Thyroid gland (tissue), 4 donors: ENCODE measurements around the gene ZNF678. TPM values are rescaled to one million over a fixed set of nuclear protein-coding genes. Genes with fewer than 3 reads are reported as not detected.

ENCODE experiments used
- DNase-seq, 2 donors: peaks; one replicate each; pipeline ENCODE4 v3.0.0-alpha.2; 2019
- H3K27ac ChIP-seq, 3 donors: fragments of 200-600 bp; sonication (generic); 1 replicate in 2 of 3; 2 replicates in 1 of 3; pipeline ENCODE4 v1.5.1; 2016 to 2019; ENCODE audit warnings: mild to moderate bottlenecking in 1 of 3, moderate library complexity in 1 of 3
- H3K27me3 ChIP-seq: fragments of 200-600 bp; sonication (generic); one replicate; pipeline ENCODE4 v1.5.1; 2019
- H3K36me3 ChIP-seq, 2 donors: fragments of 200-600 bp; sonication (generic); one replicate each; pipeline ENCODE4 v1.5.1; 2016 to 2019
- H3K4me1 ChIP-seq, 2 donors: fragments of 200-600 bp; sonication (generic); one replicate each; pipeline ENCODE4 v1.5.1; 2017 to 2019
- H3K4me3 ChIP-seq, 3 donors: fragments of 200-600 bp; sonication (generic); replicated peaks in 1 of 3; 1 replicate in 2 of 3; 2 replicates in 1 of 3; pipeline ENCODE4 v1.5.1; 2016; ENCODE audit warnings: mild to moderate bottlenecking in 1 of 3
- H3K9me3 ChIP-seq: fragments of 200-600 bp; sonication (generic); one replicate; pipeline ENCODE4 v1.5.1; 2017
- POLR2A ChIP-seq, 2 donors: fragments of 450-650 bp; IDR thresholded peaks; one replicate each; pipeline ENCODE4 v1.6.1; 2017; ENCODE audit warnings: antibody characterized with exemption in 2 of 2, mild to moderate bottlenecking in 2 of 2, moderate library complexity in 1 of 2
- WGBS, 2 donors: methylation state at CpG; one replicate each; pipeline ENCODE4 v1.1.5; 2017; 5-methylcytosine and 5-hydroxymethylcytosine counted together
- intact Hi-C: fragments of 100-400 bp; cut with DNase I; formaldehyde crosslinking; loops from one replicate; pipeline ENCODE4 v1.15.1; 2023
- total RNA-seq, 4 donors: library from RNA; depleted of rRNA; stranded (reverse); fragments of >200 nt; gene quantifications; one replicate each; pipeline ENCODE4 v1.2.3, GENCODE V29; 2016
- TF ChIP-seq, protein P1 (sequence below), 6 experiments: fragments of 200-600 bp in 3 of 6; fragments of 450-650 bp in 3 of 6; sonication (generic) in 3 of 6; IDR thresholded peaks; one replicate each; pipeline ENCODE4 v1.5.1; 2016 to 2019; ENCODE audit warnings: antibody characterized with exemption in 6 of 6, mild to moderate bottlenecking in 2 of 6, inconsistent platforms in 1 of 6, moderate library complexity in 1 of 6

The ZNF678 gene
- total RNA-seq, 4 donors from 2014 or later, result 15.9 to 35.4 (median 23.9) TPM

DNA sequence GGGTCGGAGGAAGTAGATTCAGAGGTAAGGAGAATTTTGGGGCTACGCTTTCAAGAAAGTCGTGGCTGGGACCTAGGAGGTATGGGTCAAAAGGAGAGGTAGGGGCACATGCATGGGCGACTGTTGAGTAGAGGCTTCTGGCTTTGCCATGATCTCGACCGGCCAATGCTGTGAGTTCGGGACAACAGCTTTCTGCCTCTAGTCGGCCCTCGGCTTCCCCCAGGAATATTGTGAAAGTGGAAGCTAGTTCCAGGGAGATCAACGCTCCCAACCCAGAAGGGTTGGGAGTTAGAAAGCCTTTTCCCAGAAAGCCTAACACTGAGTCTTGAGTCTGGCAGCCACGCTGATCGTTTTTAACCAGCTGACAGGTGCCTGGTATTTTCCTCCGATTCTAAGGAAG, 69.0 kb downstream of the ZNF678 start:
- no peaks in the 10 kb centered on the region for H3K36me3 ChIP-seq
- intact Hi-C loops, result no loop called here
- no peak for DNase-seq
- no peak overlapping the region for H3K27ac ChIP-seq
- TF ChIP-seq POLR2A (IDR thresholded peaks at IDR 0.05), result no peak
- TF ChIP-seq, protein P1, sequence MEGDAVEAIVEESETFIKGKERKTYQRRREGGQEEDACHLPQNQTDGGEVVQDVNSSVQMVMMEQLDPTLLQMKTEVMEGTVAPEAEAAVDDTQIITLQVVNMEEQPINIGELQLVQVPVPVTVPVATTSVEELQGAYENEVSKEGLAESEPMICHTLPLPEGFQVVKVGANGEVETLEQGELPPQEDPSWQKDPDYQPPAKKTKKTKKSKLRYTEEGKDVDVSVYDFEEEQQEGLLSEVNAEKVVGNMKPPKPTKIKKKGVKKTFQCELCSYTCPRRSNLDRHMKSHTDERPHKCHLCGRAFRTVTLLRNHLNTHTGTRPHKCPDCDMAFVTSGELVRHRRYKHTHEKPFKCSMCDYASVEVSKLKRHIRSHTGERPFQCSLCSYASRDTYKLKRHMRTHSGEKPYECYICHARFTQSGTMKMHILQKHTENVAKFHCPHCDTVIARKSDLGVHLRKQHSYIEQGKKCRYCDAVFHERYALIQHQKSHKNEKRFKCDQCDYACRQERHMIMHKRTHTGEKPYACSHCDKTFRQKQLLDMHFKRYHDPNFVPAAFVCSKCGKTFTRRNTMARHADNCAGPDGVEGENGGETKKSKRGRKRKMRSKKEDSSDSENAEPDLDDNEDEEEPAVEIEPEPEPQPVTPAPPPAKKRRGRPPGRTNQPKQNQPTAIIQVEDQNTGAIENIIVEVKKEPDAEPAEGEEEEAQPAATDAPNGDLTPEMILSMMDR (IDR thresholded peaks at IDR 0.05), result no peak
- H3K4me3 ChIP-seq, result no peak overlapping the region
- no peaks in the 10 kb centered on the region for H3K9me3 ChIP-seq
- no peaks in the 10 kb centered on the region for H3K4me1 ChIP-seq
- H3K27me3 ChIP-seq, result no peaks in the 10 kb centered on the region
- WGBS, 2 donors, result 88 to 98% methylated on average over 13 of the region's 13 CpGs

DNA sequence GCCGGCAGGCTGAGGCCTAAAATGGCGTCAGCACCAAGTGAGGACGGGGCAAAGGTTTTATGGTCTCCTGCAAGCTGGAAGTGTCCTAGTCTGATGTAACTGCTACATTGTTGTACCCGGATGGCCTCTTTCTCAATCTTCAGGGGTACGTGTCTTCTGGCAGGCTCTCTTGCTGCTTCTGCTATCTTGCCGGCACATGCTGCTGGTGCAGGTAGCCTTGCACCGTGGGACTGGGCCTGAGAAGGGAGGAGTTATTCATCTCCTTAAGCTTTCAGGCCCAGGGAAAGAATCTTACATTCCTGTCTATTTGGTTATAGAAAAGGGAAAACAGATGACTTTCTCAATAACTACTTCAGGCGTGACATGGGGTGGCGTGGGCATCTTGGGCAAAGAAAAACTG, 72.2 kb downstream of the ZNF678 start:
- no peak for DNase-seq
- Histone ChIP-seq H3K27me3 (no peaks in the 10 kb centered on the region), H3K27ac (no peak overlapping the region), H3K4me1 (no peaks in the 10 kb centered on the region), H3K4me3 (no peak overlapping the region), H3K36me3 (no peaks in the 10 kb centered on the region), H3K9me3 (no peaks in the 10 kb centered on the region)
- 94 to 96% methylated on average over 9 of the region's 9 CpGs for WGBS, 2 donors
- TF ChIP-seq, protein P1 (IDR thresholded peaks at IDR 0.05), result no peak
- no peak for TF ChIP-seq POLR2A (IDR thresholded peaks at IDR 0.05)
- intact Hi-C loops, result no loop called here

DNA sequence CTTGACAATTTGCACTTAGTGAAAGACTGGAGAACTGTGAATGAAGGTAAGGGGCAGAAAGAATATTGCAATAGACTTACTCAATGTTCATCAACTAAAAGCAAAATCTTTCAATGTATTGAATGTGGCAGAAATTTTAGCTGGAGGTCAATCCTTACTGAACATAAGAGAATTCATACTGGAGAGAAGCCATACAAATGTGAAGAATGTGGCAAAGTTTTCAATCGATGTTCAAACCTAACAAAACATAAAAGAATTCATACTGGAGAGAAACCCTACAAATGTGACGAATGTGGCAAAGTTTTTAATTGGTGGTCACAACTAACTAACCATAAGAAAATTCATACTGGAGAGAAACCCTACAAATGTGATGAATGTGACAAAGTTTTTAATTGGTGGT, 91.1 kb downstream of the ZNF678 start:
- no peaks in the 10 kb centered on the region for H3K27me3 ChIP-seq
- no peak for TF ChIP-seq POLR2A (IDR thresholded peaks at IDR 0.05)
- TF ChIP-seq, protein P1 (IDR thresholded peaks at IDR 0.05), result no peak
- H3K27ac ChIP-seq, result no peak overlapping the region
- no peak for DNase-seq
- WGBS, 2 donors, result 92 to 93% methylated on average over 2 of the region's 2 CpGs
- H3K4me3 ChIP-seq, result no peak overlapping the region
- peaks cover 19 to 23% of the 10 kb centered on the region in 2 donors for H3K36me3 ChIP-seq
- intact Hi-C loops, result loop anchor here (10.0 kb wide), 1 partner anchor 120 kb away; no protein-coding TSS in a partner anchor
- H3K4me1 ChIP-seq, result no peaks in the 10 kb centered on the region
- peaks cover 42% of the 10 kb centered on the region for H3K9me3 ChIP-seq

DNA sequence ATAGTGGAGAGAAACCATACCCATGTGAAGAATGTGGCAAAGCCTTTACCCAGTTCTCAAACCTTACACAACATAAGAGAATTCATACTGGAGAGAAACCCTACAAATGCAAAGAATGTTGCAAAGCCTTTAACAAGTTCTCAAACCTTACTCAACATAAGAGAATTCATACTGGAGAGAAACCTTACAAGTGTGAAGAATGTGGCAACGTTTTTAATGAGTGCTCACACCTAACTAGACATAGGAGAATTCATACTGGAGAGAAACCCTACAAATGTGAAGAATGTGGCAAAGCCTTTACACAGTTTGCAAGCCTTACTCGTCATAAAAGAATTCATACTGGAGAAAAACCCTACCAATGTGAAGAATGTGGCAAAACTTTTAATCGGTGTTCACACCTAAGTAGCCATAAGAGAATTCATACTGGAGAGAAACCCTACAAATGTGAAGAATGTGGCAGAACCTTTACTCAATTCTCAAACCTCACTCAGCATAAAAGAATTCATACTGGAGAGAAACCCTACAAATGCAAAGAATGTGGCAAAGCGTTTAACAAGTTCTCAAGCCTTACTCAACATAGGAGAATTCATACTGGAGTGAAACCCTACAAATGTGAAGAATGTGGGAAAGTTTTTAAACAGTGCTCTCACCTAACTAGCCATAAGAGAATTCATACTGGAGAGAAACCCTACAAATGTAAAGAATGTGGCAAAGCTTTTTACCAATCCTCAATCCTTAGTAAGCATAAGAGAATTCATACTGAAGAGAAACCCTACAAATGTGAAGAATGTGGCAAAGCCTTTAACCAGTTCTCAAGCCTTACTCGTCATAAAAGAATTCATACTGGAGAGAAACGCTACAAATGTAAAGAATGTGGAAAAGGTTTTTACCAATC, 91.7 kb downstream of the ZNF678 start:
- H3K4me3 ChIP-seq, result no peak overlapping the region
- peaks cover 18 to 23% of the 10 kb centered on the region in 2 donors for H3K36me3 ChIP-seq
- no peaks in the 10 kb centered on the region for H3K4me1 ChIP-seq
- intact Hi-C loops, result loop anchor here (10.0 kb wide), 1 partner anchor 120 kb away; no protein-coding TSS in a partner anchor
- H3K9me3 ChIP-seq, result peaks cover 45% of the 10 kb centered on the region
- WGBS, 2 donors, result 89 to 93% methylated on average over 6 of the region's 6 CpGs
- no peaks in the 10 kb centered on the region for H3K27me3 ChIP-seq
- DNase-seq, result no peak
- no peak overlapping the region for H3K27ac ChIP-seq
- TF ChIP-seq, protein P1 (IDR thresholded peaks at IDR 0.05), result no peak
- no peak for TF ChIP-seq POLR2A (IDR thresholded peaks at IDR 0.05)

DNA sequence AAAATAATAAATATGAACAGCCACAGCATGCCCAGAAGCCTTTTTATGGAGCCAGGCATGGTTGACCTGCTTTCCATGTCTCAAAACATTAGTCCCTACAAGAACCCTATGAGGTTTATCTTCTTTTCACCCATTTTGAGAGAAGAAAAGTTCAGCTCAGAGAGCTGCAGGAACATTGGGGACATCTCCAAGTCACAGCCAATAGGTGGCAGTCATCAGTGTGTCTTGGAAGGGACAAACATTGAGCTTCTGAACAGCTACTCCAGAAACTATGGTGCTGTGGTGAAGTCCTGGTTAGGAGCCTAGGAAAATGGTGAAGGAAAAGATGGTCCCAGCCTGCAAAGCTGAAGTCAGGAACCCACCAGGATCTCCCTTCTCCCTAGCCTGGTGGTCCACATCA, 98.1 kb downstream of the ZNF678 start:
- intact Hi-C loops, result no loop called here
- Histone ChIP-seq H3K36me3 (no peaks in the 10 kb centered on the region), H3K27ac (no peak overlapping the region), H3K4me1 (no peaks in the 10 kb centered on the region), H3K4me3 (no peak overlapping the region), H3K9me3 (peaks cover 21% of the 10 kb centered on the region), H3K27me3 (no peaks in the 10 kb centered on the region)
- DNase-seq, result no peak
- TF ChIP-seq, protein P1 (IDR thresholded peaks at IDR 0.05), result no peak
- no peak for TF ChIP-seq POLR2A (IDR thresholded peaks at IDR 0.05)
